HG02759 (cell line): ENCODE results near the gene SLC14A1.

Source experiments
- ATAC-seq: cut with Tn5 transposase; IDR thresholded peaks from one replicate; pipeline ENCODE4 v1.9.1; 2021; ENCODE audit warnings: mild to moderate bottlenecking, moderate library complexity; ENCODE audit not compliant: unreplicated experiment

SLC14A1 gene

DNA sequence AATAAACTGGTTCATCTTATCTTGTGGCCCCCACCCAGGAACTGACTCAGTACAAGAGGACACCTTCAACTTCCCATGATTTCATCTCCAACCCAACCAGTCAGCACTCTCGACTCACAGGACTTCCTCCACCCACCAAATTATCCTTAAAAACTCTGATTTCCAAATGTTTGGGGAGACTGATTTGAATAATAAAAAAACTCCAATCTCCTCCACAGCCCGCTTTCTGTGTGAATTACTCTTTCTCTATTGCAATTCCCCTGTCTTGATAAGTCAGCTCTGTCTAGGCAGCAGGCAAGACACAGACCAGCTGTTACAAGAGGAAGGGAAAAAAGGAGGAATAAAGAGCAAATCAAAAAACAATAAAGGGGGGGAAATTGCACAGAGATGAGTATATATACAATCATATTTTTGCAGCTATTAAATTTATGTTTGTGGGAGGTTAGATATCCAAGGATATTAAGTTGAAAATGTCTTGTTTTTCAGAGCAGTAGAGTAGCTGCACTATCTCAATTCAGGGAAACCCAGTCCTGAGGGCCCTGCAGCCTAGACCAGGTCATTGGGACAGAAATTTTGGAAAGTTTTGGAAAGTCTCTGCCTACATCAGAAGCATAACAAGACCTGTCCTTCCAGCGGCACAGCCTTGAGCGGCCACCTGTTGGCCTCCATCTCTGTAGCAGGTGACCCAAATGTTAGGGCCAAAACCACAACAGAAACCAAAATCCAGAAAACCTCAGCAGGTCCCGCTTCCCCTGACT lies 68.7 kb downstream of the SLC14A1 start:
- ATAC-seq, result no peak

DNA sequence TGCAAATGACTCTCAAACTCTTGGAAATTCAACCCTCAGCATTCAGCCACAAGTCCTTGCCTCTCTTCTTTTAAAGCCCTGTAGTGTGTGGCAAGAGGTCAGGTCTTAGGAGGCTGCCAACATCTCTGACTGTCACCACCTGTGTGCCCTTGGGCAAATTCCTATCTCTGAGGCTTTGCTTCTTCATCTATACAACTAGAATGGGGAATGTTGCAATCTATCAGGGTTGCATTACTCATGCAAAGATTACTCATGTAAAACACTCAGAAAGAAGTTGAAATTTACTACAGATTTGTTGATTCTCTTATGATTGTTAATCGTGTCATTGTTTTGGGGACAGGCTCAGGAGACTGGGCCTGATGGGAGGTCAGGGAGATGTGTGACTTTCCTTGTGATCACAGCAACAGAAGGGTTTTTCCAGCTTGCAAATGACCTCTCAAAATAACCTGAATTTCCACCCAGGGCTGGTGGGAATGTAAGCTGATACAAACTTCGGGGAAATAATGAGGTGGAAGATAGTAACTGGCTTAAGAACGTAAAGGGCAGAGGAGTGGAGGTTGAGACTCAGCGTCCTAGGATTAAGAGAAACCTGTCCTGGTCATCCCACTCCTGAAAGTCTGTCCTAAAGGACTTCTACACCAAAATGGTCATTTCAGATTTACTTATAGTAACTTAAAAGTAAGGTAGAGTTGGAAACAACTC lies 69.4 kb downstream of the SLC14A1 start:
- no peak for ATAC-seq

DNA sequence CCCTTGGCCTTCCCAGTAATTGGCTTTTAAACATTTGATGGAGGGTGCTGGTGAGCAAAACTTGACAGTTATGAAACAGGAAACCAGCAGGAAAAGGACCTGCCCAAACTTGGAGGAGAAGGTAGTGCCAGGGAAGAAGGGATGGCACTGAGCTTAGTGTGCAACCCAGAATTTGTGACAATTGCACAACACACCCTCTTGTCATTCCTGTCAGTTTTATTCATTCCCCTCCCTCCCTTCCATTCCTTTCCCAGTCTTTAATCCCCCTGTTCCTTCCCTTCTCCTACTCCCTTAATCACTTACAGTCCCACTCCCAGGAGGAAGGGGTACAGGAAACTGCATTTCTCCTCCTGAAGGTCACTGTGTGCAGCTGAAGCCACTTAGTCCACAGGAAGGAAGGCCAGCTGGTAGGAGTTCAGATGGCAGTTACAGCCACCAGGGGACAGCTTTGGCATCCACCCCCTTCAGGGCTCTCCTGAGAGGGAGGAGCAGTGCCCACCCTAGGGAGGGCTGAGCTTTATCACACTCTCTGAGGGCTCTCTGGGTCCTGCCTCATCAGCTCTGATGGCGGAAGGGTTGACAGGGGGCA lies 77.5 kb downstream of the SLC14A1 start:
- ATAC-seq, result no peak
